Liver (tissue), 9 donors: Measurements from ENCODE around the gene PLXNA2. TPM values are rescaled to one million over a fixed set of nuclear protein-coding genes. Genes with fewer than 3 reads are reported as not detected.

ENCODE experiments used
- DNase-seq: peaks from one replicate; pipeline ENCODE4 v3.0.0-alpha.2; 2017; ENCODE audit warnings: low spot score
- H3K27ac ChIP-seq, 2 donors: one replicate each; pipeline ENCODE4 v1.7.0; 2013; ENCODE audit warnings: inconsistent platforms in 2 of 2, low read length in 2 of 2, control low read depth in 1 of 2, low read depth in 1 of 2, mild to moderate bottlenecking in 1 of 2
- H3K27me3 ChIP-seq, 4 donors: one replicate each; pipeline versions ENCODE4 v1.6.1 to v1.7.0; 2013; ENCODE audit warnings: low read length in 3 of 4, inconsistent platforms in 1 of 4, mild to moderate bottlenecking in 1 of 4, moderate library complexity in 1 of 4; ENCODE audit not compliant: control insufficient read depth in 4 of 4, insufficient read depth in 4 of 4
- H3K36me3 ChIP-seq, 4 donors: one replicate each; pipeline versions ENCODE4 v1.6.1 to v1.7.0; 2013; ENCODE audit warnings: low read length in 3 of 4, mild to moderate bottlenecking in 3 of 4, low read depth in 1 of 4, moderate library complexity in 1 of 4; ENCODE audit not compliant: control insufficient read depth in 4 of 4, insufficient read depth in 3 of 4
- H3K4me1 ChIP-seq, 4 donors: one replicate each; pipeline versions ENCODE4 v1.6.1 to v1.7.0; 2013; ENCODE audit warnings: low read length in 3 of 4, mild to moderate bottlenecking in 3 of 4, moderate library complexity in 1 of 4; ENCODE audit not compliant: control insufficient read depth in 4 of 4, insufficient read depth in 4 of 4
- H3K4me3 ChIP-seq, 3 donors: one replicate each; pipeline versions ENCODE4 v1.6.1 to v1.7.0; 2013; ENCODE audit warnings: low read length in 3 of 3, control low read depth in 1 of 3, low read depth in 1 of 3, mild to moderate bottlenecking in 1 of 3
- H3K9ac ChIP-seq, 2 donors: one replicate each; pipeline ENCODE4 v1.7.0; 2013; ENCODE audit warnings: low read length in 2 of 2, mild to moderate bottlenecking in 2 of 2, moderate library complexity in 2 of 2, control low read depth in 1 of 2, low read depth in 1 of 2
- H3K9me3 ChIP-seq, 4 donors: one replicate each; pipeline versions ENCODE4 v1.6.1 to v1.7.0; 2013; ENCODE audit warnings: low read length in 3 of 4; ENCODE audit not compliant: control insufficient read depth in 4 of 4
- ATF3 ChIP-seq: IDR thresholded peaks from 2 replicates; pipeline ENCODE4 v1.6.1; 2016; ENCODE audit warnings: antibody characterized with exemption
- CTCF ChIP-seq: fragments of 150-350 bp; IDR thresholded peaks from 2 replicates; pipeline ENCODE4 v1.5.1; 2017; ENCODE audit warnings: improper control_type of control experiment, low read depth, low read length; ENCODE audit not compliant: missing input control
- EGR1 ChIP-seq, 2 donors: IDR thresholded peaks; 2 replicates each; pipeline ENCODE4 v1.6.1; 2016 to 2018; ENCODE audit warnings: antibody characterized with exemption in 2 of 2, low read depth in 2 of 2
- FOXA1 ChIP-seq: IDR thresholded peaks from 2 replicates; pipeline ENCODE4 v1.6.1; 2016; ENCODE audit warnings: antibody characterized with exemption
- FOXA2 ChIP-seq: IDR thresholded peaks from 2 replicates; pipeline ENCODE4 v1.6.1; 2016; ENCODE audit warnings: antibody characterized with exemption
- GABPA ChIP-seq, 2 donors: IDR thresholded peaks in 1 of 2; conservative IDR thresholded peaks in 1 of 2; 2 replicates each; pipeline ENCODE4 v1.6.1; 2016; ENCODE audit warnings: antibody characterized with exemption in 2 of 2, mild to moderate bottlenecking in 1 of 2, moderate library complexity in 1 of 2
- HNF4A ChIP-seq, 2 donors: conservative IDR thresholded peaks; 2 replicates each; pipeline ENCODE4 v1.6.1; 2016; ENCODE audit warnings: antibody characterized with exemption in 2 of 2, mild to moderate bottlenecking in 2 of 2
- HNF4G ChIP-seq: IDR thresholded peaks from 2 replicates; pipeline ENCODE4 v1.6.1; 2016; ENCODE audit warnings: antibody characterized with exemption
- JUND ChIP-seq, 2 donors: IDR thresholded peaks; 2 replicates each; pipeline ENCODE4 v1.6.1; 2016; ENCODE audit warnings: antibody characterized with exemption in 2 of 2
- NR2F2 ChIP-seq: IDR thresholded peaks from 2 replicates; pipeline ENCODE4 v1.6.1; 2016; ENCODE audit warnings: antibody characterized with exemption
- RAD21 ChIP-seq, 2 donors: IDR thresholded peaks; 2 replicates each; pipeline ENCODE4 v1.6.1; 2016; ENCODE audit warnings: antibody characterized with exemption in 2 of 2, mild to moderate bottlenecking in 2 of 2
- RXRA ChIP-seq, 2 donors: IDR thresholded peaks; 2 replicates each; pipeline ENCODE4 v1.6.1; 2017 to 2018; ENCODE audit warnings: antibody characterized with exemption in 2 of 2, mild to moderate bottlenecking in 1 of 2
- SP1 ChIP-seq: IDR thresholded peaks from 2 replicates; pipeline ENCODE4 v1.6.1; 2018; ENCODE audit warnings: antibody characterized with exemption, mild to moderate bottlenecking
- TAF1 ChIP-seq: conservative IDR thresholded peaks from 2 replicates; pipeline ENCODE4 v1.6.1; 2016; ENCODE audit warnings: antibody characterized with exemption, mild to moderate bottlenecking
- YY1 ChIP-seq: IDR thresholded peaks from 2 replicates; pipeline ENCODE4 v1.6.1; 2016; ENCODE audit warnings: antibody characterized with exemption, mild to moderate bottlenecking
- WGBS: extraction: QIAGEN DNeasy Blood & Tissue Kit; methylation state at CpG from one replicate; pipeline ENCODE4 v1.1.7; 2013; 5-methylcytosine and 5-hydroxymethylcytosine counted together
- polyA plus RNA-seq, 2 donors: library from polyadenylated mRNA; stranded (reverse) in 1 of 2; unstranded in 1 of 2; fragments of 200-250 nt in 1 of 2; fragments of >200 nt in 1 of 2; fragmentation: Nextera tagmentation in 1 of 2; extraction: Ambion mirVana in 1 of 2; gene quantifications; one replicate each; pipeline versions ENCODE4 v1.2.1 to v1.2.3, GENCODE V29; 2013 to 2015
- total RNA-seq, 2 donors: library from RNA; depleted of rRNA; stranded (reverse); fragments of >200 nt; gene quantifications; one replicate each; pipeline ENCODE4 v1.2.3, GENCODE V29; 2014
- TF ChIP-seq, protein P1 (sequence below): IDR thresholded peaks from 2 replicates; pipeline ENCODE4 v1.6.1; 2016; ENCODE audit warnings: antibody characterized with exemption, mild to moderate bottlenecking
- TF ChIP-seq, protein P2 (sequence below): IDR thresholded peaks from 2 replicates; pipeline ENCODE4 v1.6.1; 2016; ENCODE audit warnings: antibody characterized with exemption
- TF ChIP-seq, protein P3 (sequence below): IDR thresholded peaks from 2 replicates; pipeline ENCODE4 v1.6.1; 2016; ENCODE audit warnings: antibody characterized with exemption
- donor health status: healthy.
- donor health status: healthy.
- donor health status: healthy.
- donor health status: healthy.
- donor health status: healthy.

The PLXNA2 gene
- total and polyA plus RNA-seq, 4 donors, result 1.8 to 9.2 (median 2.8) TPM

DNA sequence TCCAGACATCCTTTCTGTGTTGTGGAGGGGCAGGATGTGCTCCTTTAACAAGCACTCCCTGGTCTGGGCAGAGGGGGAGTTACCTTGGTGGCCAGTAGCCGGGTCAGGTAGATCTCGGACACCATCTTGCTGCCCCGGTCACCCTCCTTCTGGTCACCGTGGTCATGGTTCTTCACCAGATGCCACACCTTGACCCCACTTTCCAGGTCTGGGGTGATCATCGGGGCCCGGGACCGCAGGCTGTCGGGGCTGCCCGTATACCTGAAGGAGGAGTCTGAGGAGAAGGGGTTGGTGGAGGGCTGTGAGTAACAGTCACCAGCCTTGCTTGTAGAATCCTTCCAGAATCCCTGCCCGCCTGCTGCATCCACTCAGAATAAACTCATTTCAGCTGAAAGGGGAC, 210.9 kb downstream of the PLXNA2 start:
- peaks cover 6 to 49% (median 13%) of the 10 kb centered on the region in 4 donors for H3K36me3 ChIP-seq
- H3K4me3 ChIP-seq, result no peak overlapping the region
- no peaks in the 10 kb centered on the region for H3K9me3 ChIP-seq
- WGBS, result 97% methylated on average over 10 of the region's 10 CpGs
- no peak overlapping the region for H3K27ac ChIP-seq
- H3K27me3 ChIP-seq, result no peaks in the 10 kb centered on the region
- H3K9ac ChIP-seq, result no peak overlapping the region
- TF ChIP-seq TAF1 (no peak), RAD21 (IDR thresholded peaks at IDR 0.05) (no peak), RXRA (IDR thresholded peaks at IDR 0.05) (no peak), FOXA1 (no peak), HNF4G (no peak), JUND (IDR thresholded peaks at IDR 0.05) (no peak), NR2F2 (no peak), YY1 (no peak), HNF4A (conservative IDR thresholded peaks at IDR 0.05) (no peak), GABPA (IDR thresholded peaks at IDR 0.05 in 1 of 2, conservative IDR thresholded peaks at IDR 0.05 in 1 of 2) (no peak), ATF3 (no peak), CTCF (no peak), SP1 (no peak), EGR1 (IDR thresholded peaks at IDR 0.05; ENCODE audit: low read depth in 2 of 2) (no peak), FOXA2 (no peak)
- TF ChIP-seq, protein P1, sequence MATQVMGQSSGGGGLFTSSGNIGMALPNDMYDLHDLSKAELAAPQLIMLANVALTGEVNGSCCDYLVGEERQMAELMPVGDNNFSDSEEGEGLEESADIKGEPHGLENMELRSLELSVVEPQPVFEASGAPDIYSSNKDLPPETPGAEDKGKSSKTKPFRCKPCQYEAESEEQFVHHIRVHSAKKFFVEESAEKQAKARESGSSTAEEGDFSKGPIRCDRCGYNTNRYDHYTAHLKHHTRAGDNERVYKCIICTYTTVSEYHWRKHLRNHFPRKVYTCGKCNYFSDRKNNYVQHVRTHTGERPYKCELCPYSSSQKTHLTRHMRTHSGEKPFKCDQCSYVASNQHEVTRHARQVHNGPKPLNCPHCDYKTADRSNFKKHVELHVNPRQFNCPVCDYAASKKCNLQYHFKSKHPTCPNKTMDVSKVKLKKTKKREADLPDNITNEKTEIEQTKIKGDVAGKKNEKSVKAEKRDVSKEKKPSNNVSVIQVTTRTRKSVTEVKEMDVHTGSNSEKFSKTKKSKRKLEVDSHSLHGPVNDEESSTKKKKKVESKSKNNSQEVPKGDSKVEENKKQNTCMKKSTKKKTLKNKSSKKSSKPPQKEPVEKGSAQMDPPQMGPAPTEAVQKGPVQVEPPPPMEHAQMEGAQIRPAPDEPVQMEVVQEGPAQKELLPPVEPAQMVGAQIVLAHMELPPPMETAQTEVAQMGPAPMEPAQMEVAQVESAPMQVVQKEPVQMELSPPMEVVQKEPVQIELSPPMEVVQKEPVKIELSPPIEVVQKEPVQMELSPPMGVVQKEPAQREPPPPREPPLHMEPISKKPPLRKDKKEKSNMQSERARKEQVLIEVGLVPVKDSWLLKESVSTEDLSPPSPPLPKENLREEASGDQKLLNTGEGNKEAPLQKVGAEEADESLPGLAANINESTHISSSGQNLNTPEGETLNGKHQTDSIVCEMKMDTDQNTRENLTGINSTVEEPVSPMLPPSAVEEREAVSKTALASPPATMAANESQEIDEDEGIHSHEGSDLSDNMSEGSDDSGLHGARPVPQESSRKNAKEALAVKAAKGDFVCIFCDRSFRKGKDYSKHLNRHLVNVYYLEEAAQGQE, result no peak
- TF ChIP-seq, protein P2, sequence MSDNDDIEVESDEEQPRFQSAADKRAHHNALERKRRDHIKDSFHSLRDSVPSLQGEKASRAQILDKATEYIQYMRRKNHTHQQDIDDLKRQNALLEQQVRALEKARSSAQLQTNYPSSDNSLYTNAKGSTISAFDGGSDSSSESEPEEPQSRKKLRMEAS, result no peak
- TF ChIP-seq, protein P3, sequence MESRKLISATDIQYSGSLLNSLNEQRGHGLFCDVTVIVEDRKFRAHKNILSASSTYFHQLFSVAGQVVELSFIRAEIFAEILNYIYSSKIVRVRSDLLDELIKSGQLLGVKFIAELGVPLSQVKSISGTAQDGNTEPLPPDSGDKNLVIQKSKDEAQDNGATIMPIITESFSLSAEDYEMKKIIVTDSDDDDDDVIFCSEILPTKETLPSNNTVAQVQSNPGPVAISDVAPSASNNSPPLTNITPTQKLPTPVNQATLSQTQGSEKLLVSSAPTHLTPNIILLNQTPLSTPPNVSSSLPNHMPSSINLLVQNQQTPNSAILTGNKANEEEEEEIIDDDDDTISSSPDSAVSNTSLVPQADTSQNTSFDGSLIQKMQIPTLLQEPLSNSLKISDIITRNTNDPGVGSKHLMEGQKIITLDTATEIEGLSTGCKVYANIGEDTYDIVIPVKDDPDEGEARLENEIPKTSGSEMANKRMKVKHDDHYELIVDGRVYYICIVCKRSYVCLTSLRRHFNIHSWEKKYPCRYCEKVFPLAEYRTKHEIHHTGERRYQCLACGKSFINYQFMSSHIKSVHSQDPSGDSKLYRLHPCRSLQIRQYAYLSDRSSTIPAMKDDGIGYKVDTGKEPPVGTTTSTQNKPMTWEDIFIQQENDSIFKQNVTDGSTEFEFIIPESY, result no peak
- H3K4me1 ChIP-seq, result no peaks in the 10 kb centered on the region
- no peak for DNase-seq
